GM10266 (cell line): ENCODE results near the gene KSR1.
"Not testable (repeated sequence)": the region's sequence is repeated elsewhere in the genome, so short reads cannot be mapped to it uniquely, and the experiment has no call there.

Experiments used
- DNase-seq: peaks from one replicate; pipeline ENCODE4 v3.0.0; 2012; ENCODE audit errors: extremely low spot score
- TF ChIP-seq, protein P1 (sequence below): IDR thresholded peaks from 2 replicates; pipeline ENCODE4 v1.5.1; 2012; ENCODE audit warnings: mild to moderate bottlenecking, low read depth; ENCODE audit not compliant: control insufficient read depth, insufficient read depth; ENCODE audit errors: missing control alignments

Gene KSR1

DNA sequence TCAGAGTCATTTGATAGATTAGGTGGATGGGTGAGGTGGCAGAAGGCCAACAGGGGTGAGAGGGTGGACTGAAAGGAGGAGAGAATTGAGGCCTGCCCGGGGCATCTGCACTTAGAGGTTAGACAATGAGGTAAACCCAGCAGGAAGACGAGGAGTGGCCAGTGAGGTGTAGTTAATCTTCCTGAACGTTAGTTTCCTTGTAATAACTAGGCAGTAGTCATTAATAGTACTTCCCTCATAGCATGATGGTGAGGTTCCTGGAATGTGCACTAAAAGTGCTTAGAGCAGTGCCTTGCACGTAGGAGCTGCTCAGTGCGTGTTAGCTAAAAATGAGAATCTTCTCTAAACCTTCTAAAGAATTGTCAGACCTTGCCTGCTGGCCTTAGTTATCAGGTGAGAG lies 13.5 kb upstream of the KSR1 start:
- TF ChIP-seq, protein P1, sequence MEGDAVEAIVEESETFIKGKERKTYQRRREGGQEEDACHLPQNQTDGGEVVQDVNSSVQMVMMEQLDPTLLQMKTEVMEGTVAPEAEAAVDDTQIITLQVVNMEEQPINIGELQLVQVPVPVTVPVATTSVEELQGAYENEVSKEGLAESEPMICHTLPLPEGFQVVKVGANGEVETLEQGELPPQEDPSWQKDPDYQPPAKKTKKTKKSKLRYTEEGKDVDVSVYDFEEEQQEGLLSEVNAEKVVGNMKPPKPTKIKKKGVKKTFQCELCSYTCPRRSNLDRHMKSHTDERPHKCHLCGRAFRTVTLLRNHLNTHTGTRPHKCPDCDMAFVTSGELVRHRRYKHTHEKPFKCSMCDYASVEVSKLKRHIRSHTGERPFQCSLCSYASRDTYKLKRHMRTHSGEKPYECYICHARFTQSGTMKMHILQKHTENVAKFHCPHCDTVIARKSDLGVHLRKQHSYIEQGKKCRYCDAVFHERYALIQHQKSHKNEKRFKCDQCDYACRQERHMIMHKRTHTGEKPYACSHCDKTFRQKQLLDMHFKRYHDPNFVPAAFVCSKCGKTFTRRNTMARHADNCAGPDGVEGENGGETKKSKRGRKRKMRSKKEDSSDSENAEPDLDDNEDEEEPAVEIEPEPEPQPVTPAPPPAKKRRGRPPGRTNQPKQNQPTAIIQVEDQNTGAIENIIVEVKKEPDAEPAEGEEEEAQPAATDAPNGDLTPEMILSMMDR: no peak
- no peak for DNase-seq

DNA sequence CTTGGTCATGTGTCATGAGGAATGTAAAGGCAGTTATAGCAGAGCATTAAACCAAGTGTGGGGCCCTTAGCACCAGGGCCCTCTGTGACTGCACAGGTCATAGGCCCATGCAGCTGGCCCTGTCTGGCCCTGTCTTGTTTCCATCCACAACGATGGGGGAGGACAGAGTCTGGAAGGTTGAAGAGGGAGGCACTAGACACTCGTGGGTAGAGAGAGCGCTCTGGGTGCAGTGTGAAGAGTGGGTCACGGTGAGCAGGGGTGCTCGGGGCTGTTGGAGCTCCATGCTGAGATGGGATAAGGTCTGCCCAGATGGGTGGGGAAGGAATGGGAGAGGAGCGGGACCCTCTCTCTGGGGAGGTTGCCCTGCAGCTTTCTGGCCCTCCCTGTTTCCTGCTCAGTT lies 12.8 kb upstream of the KSR1 start:
- TF ChIP-seq, protein P1: no peak
- DNase-seq: no peak

DNA sequence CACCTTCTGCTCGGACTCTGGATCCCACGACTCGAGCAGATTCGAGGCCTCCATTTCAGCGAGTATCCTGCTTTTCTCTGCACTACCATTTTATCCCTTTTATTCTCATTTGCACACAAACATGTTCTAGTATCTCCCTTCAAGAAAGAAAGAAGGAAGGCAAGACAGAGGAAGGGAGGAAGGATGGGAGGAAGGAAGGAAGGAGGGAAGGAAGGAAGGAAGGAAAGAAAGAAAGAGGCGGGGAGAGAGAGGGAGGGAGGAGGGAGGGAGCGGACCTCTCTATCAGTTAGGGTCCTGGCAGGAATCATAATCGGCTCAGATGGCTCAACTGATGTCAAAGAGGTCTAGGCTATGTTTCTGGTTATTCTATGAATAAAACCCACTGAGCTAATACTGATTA lies 10.3 kb upstream of the KSR1 start:
- TF ChIP-seq, protein P1: no peak
- no peak for DNase-seq

DNA sequence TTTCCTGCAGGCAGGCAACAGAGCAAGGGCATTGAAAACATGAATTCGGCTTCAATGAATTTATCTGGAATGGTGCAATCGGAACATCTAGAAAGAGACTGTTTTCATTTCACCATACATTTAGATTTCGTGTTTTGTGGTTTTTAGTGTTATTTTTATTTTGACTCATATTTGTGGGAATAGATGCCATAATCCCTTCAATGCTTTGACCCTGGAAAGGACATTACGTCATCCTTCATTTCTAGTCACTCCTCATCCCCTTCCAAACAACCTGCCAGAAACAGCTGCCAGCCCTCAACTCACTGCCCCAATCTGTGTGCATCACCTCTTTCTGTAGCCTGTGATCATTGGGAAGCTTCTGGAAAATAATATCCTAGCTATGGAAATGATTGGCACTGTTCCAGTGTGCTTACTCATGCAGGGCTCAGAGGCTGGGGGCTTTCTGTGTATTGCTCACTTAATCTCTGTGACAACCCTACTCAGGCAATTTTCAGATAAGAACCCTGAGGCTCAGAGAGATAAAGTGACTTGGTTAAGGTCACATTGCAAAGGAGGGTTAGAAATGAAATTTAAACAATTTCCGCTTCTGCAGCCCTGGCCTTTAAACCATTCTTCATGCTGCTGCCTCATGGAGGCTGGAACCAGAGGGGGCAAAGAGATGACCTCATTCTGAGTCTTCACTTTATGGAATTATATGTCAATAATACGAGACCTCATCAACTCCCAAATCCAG lies 9.5 kb upstream of the KSR1 start:
- TF ChIP-seq, protein P1: no peak
- no peak for DNase-seq

DNA sequence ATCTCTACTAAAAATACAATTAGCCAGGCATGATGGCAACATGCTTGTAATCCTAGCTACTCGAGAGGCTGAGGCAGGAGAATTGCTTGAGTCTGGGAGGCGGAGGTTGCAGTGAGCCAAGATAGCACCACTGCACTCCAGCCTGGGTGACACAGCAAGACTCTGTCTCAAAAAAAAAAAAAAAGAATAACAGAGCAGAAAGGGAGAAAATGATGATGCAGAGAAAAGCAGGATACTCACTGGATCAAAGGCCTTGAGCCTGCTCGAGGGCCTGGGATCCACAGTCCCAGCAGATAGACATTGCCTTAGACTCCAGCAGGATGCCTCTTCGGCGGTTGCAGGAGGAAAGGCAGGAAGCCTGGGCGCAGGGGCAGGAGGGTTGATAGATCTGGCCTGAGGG lies 7.7 kb upstream of the KSR1 start:
- DNase-seq: not testable (repeated sequence)

DNA sequence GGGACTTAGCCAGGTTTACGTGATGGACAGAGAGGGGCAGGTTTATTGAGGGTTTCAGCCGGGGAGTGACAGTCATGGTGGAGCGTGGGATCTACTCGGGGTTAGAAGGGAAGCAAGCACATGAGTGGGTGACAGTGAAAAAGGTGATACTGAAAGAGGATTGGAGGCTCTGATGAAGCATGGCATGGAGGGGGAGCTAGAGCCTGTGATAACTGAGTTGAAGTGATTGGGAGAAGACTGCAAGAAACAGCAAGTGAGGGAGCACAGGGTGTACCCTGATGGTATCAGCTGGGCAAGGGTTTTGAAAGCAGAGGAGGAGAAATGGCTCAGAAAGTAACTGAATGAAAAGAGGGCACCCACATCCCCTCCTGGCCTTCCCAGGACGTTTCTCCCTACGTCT lies 6.7 kb upstream of the KSR1 start:
- no peak for DNase-seq
- TF ChIP-seq, protein P1: peak; percentile 19

DNA sequence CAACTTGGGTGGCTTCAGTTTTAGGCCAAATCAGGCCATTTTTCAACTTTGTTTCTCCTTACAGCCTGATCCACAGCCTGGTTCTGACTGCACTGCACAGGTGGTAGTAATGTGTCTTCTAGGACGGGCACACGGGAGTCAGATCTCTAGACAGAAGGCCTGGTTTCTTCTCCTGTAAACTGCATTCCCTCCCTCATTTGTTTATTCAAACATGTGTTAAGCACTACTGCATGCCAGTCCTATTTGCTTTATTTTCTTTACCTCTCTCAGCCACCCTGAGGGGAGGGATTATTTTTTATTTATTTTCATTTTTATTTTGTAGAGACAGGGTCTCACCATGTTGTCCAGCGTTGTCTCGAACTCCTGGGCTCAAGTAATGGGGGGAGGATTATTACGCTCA lies 6.3 kb upstream of the KSR1 start:
- TF ChIP-seq, protein P1: no peak
- no peak for DNase-seq

DNA sequence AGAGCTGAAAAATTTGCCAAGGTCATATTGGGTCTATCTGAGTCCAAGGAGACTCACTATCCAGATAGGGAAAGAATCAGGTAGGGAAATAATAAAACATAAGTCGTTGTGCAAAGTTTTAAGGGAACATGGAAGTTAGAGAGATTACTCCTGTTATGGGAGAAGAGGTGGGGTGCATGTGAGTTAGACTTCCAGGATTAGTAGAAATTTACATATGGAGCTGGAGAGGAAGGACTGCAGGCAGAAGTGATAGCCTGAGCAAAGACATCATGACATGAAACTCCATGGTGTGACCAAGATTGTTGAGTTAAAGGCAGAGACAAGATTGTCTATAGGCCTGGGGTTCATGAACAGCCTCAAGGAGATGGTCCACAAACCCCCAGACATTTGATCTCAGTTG lies 5.8 kb upstream of the KSR1 start:
- TF ChIP-seq, protein P1: no peak
- DNase-seq: no peak
